ENCODE measurements around the gene LRG1.
"Not testable (repeated sequence)": the region's sequence is repeated elsewhere in the genome, so short reads cannot be mapped to it uniquely, and the experiment has no call there.

Gene LRG1

GRCh38 chr19:4542896-4543841 lies 3.3 kb upstream of the LRG1 start:
- TF ChIP-seq ZFP3 (CRISPR knock-in tag; IDR thresholded peaks at IDR 0.05): no peak
- no peak for ATAC-seq

GRCh38 chr19:4541806-4542145 lies 1.9 kb upstream of the LRG1 start:
- not testable (repeated sequence) for ATAC-seq

- ATAC-seq: no peak
- TF ChIP-seq GLIS3 (CRISPR knock-in tag; IDR thresholded peaks at IDR 0.05): no peak
- TF ChIP-seq PATZ1 (CRISPR knock-in tag; IDR thresholded peaks at IDR 0.05; ENCODE audit: borderline replicate concordance): no peak
- no peak for TF ChIP-seq TCF4 (CRISPR knock-in tag; IDR thresholded peaks at IDR 0.05; ENCODE audit: borderline replicate concordance)
- no peak for TF ChIP-seq ZFP30 (CRISPR knock-in tag; IDR thresholded peaks at IDR 0.05)
Observed at GRCh38 chr19:4541114-4541805, 1.4 kb upstream of the LRG1 start.

- ATAC-seq: no peak
Observed at GRCh38 chr19:4539169-4539692, 605 bp downstream of the LRG1 start.

GRCh38 chr19:4538601-4538954 lies 1.3 kb downstream of the LRG1 start:
- TF ChIP-seq TOX (CRISPR knock-in tag; IDR thresholded peaks at IDR 0.05; ENCODE audit: borderline replicate concordance): no peak
- no peak for TF ChIP-seq ZNF8 (CRISPR knock-in tag; IDR thresholded peaks at IDR 0.05)
- no peak for TF ChIP-seq CREB5 (CRISPR knock-in tag; IDR thresholded peaks at IDR 0.05; ENCODE audit: low read depth)
- no peak for TF ChIP-seq ZFP30 (CRISPR knock-in tag; IDR thresholded peaks at IDR 0.05)
- no peak for TF ChIP-seq TCF4 (CRISPR knock-in tag; IDR thresholded peaks at IDR 0.05; ENCODE audit: borderline replicate concordance)
- no peak for TF ChIP-seq GLIS3 (CRISPR knock-in tag; IDR thresholded peaks at IDR 0.05)
- no peak for TF ChIP-seq ZFP3 (CRISPR knock-in tag; IDR thresholded peaks at IDR 0.05)
- ATAC-seq: no peak

More at GRCh38 chr19:4539169-4539692, 605 bp downstream of the LRG1 start:
- peak; percentile 98 for TF ChIP-seq ZFP3 (CRISPR knock-in tag; IDR thresholded peaks at IDR 0.05)
- TF ChIP-seq TOX (CRISPR knock-in tag; IDR thresholded peaks at IDR 0.05; ENCODE audit: borderline replicate concordance): no peak

- TF ChIP-seq ZNF70 (CRISPR knock-in tag; IDR thresholded peaks at IDR 0.05) (no peak), BACH2 (CRISPR knock-in tag; IDR thresholded peaks at IDR 0.05; ENCODE audit: borderline replicate concordance) (no peak), ISL1 (CRISPR knock-in tag; IDR thresholded peaks at IDR 0.05) (no peak), ZFP3 (CRISPR knock-in tag; IDR thresholded peaks at IDR 0.05) (no peak), ZNF8 (CRISPR knock-in tag; IDR thresholded peaks at IDR 0.05) (no peak), PPARA (CRISPR knock-in tag; IDR thresholded peaks at IDR 0.05; ENCODE audit: borderline replicate concordance) (no peak), GLIS3 (CRISPR knock-in tag; IDR thresholded peaks at IDR 0.05) (no peak), TCF4 (CRISPR knock-in tag; IDR thresholded peaks at IDR 0.05; ENCODE audit: borderline replicate concordance) (no peak), CSDC2 (CRISPR knock-in tag; IDR thresholded peaks at IDR 0.05) (no peak), SNAI2 (CRISPR knock-in tag; IDR thresholded peaks at IDR 0.05) (no peak), ARNTL (CRISPR knock-in tag; IDR thresholded peaks at IDR 0.05; ENCODE audit: borderline replicate concordance, low read depth) (no peak), PATZ1 (CRISPR knock-in tag; IDR thresholded peaks at IDR 0.05; ENCODE audit: borderline replicate concordance) (no peak)
- no peak for ATAC-seq
Observed at GRCh38 chr19:4537953-4538600, 1.8 kb downstream of the LRG1 start.
